A549 (cell line): ENCODE results near the gene MARF1. TPM values are rescaled to one million over a fixed set of nuclear protein-coding genes. Genes with fewer than 3 reads are reported as not detected.
"Not testable (repeated sequence)": the region's sequence is repeated elsewhere in the genome, so short reads cannot be mapped to it uniquely, and the experiment has no call there.

Experiments used
- ATAC-seq, 2 experiments: fragments of 200-7000 bp in 1 of 2; fragments of >200 bp in 1 of 2; cut with Nextera tagmentation in 1 of 2; cut with Tn5 transposase in 1 of 2; 3 replicates each; pipeline versions ENCODE4 v1.8.0 to v1.9.1; 2018 to 2020; ENCODE audit warnings: mild to moderate bottlenecking in 1 of 2, moderate library complexity in 1 of 2
- CTCF ChIA-PET: fragments of 300-600 bp; sonication (Branson Sonifier 250); formaldehyde crosslinking; extraction: SDS; loops from one replicate; lab custom pipeline; 2021; ENCODE audit warnings: antibody characterized with exemption, inconsistent platforms; lab: Yijun Ruan, JAX
- POLR2A ChIA-PET: fragments of 350-600 bp; formaldehyde crosslinking; extraction: SDS; loops from one replicate; lab custom pipeline; 2021; ENCODE audit warnings: antibody characterized with exemption, inconsistent platforms; lab: Yijun Ruan, JAX
- DNase-seq, 2 experiments: peaks; one replicate each; pipeline versions ENCODE4 v3.0.0 to v3.0.0-alpha.2; 2011 to 2016; ENCODE audit warnings: low read depth in 1 of 2, low spot score in 1 of 2
- FAIRE-seq: peaks from 2 replicates; lab custom pipeline; 2011; peaks lifted over from hg19 to GRCh38; lab: Jason Lieb, UNC
- H3K27ac ChIP-seq, 2 experiments: fragments of >200 bp; sonication (Bioruptor Twin); formaldehyde crosslinking; 3 replicates each; pipeline ENCODE4 v1.5.1; 2016 to 2017
- H3K4me1 ChIP-seq: fragments of >200 bp; sonication (Bioruptor Twin); formaldehyde crosslinking; 3 replicates; pipeline ENCODE4 v1.6.1; 2016
- H3K4me2 ChIP-seq: fragments of >200 bp; sonication (Bioruptor Twin); formaldehyde crosslinking; 3 replicates; pipeline ENCODE4 v1.6.1; 2016
- H3K4me3 ChIP-seq: fragments of >200 bp; sonication (Bioruptor Twin); formaldehyde crosslinking; 3 replicates; pipeline ENCODE4 v1.5.1; 2016
- H3K9me3 ChIP-seq: fragments of >200 bp; sonication (Bioruptor Twin); formaldehyde crosslinking; 3 replicates; pipeline ENCODE4 v1.6.1; 2016
- CEBPB ChIP-seq, 2 experiments: fragments of >200 bp in 1 of 2; sonication (Bioruptor Twin) in 1 of 2; formaldehyde crosslinking in 1 of 2; IDR thresholded peaks; 2 replicates each; pipeline ENCODE4 v1.6.1; 2012 to 2016
- EHF ChIP-seq: fragments of 250-450 bp; sonication (Bioruptor Pico); IDR thresholded peaks from 2 replicates; pipeline ENCODE4 v1.5.0; 2020; ENCODE audit warnings: mild to moderate bottlenecking
- HDAC2 ChIP-seq: fragments of 200-600 bp; sonication (generic); IDR thresholded peaks from 2 replicates; pipeline ENCODE4 v1.6.1; 2016
- HOXA7 ChIP-seq: fragments of 250-450 bp; sonication (Bioruptor Pico); IDR thresholded peaks from 2 replicates; pipeline ENCODE4 v1.5.0; 2020; ENCODE audit warnings: mild to moderate bottlenecking, moderate library complexity
- JUN ChIP-seq, 2 experiments: fragments of >200 bp; sonication (Bioruptor Twin); formaldehyde crosslinking; IDR thresholded peaks; 2 replicates in 1 of 2; 3 replicates in 1 of 2; pipeline ENCODE4 v1.6.1; 2016 to 2017
- MAZ ChIP-seq: fragments of 150-350 bp; IDR thresholded peaks from 2 replicates; pipeline ENCODE4 v1.6.1; 2014; ENCODE audit warnings: antibody characterized with exemption, low read depth, low read length, borderline replicate concordance
- POLR2AphosphoS2 ChIP-seq: conservative IDR thresholded peaks from 2 replicates; pipeline ENCODE4 v1.6.1; 2012; ENCODE audit warnings: low read length, improper control_type of control experiment, inconsistent platforms
- RAD21 ChIP-seq, 2 experiments: fragments of >200 bp in 1 of 2; sonication (Bioruptor Twin) in 1 of 2; formaldehyde crosslinking in 1 of 2; IDR thresholded peaks in 1 of 2; conservative IDR thresholded peaks in 1 of 2; 2 replicates in 1 of 2; 3 replicates in 1 of 2; pipeline ENCODE4 v1.6.1; 2012 to 2018; ENCODE audit warnings: inconsistent platforms in 1 of 2
- RCOR1 ChIP-seq: fragments of 150-350 bp; IDR thresholded peaks from 2 replicates; pipeline ENCODE4 v1.6.1; 2014; ENCODE audit warnings: antibody characterized with exemption, low read length, low read depth
- SMC3 ChIP-seq: fragments of >200 bp; sonication (Bioruptor Twin); formaldehyde crosslinking; IDR thresholded peaks from 3 replicates; pipeline ENCODE4 v1.6.1; 2018; ENCODE audit warnings: inconsistent platforms
- SREBF2 ChIP-seq: fragments of 450-650 bp; IDR thresholded peaks from 2 replicates; pipeline ENCODE4 v1.6.1; 2014; ENCODE audit warnings: mild to moderate bottlenecking, moderate library complexity
- ZNF302 ChIP-seq: fragments of 250-450 bp; sonication (Bioruptor Pico); IDR thresholded peaks from 2 replicates; pipeline ENCODE4 v1.9.0; 2021; ENCODE audit warnings: inconsistent platforms, mild to moderate bottlenecking, moderate library complexity
- WGBS: methylation state at CpG from one replicate; pipeline ENCODE4 v1.1.6; 2017; ENCODE audit errors: missing lambda C conversion rate; 5-methylcytosine and 5-hydroxymethylcytosine counted together
- polyA plus RNA-seq, 4 experiments: library from polyadenylated mRNA; depleted of rRNA in 3 of 4; stranded (reverse); fragments of >200 nt; fragmentation: RNase III in 1 of 4; extraction: RNeasy Plus Mini Kit Qiagen cat#74134 plus additional on column Dnase treatment in 1 of 4; gene quantifications; 2 replicates in 3 of 4; 3 replicates in 1 of 4; pipeline ENCODE4 v1.2.3, GENCODE V29; 2011 to 2017
- TF ChIP-seq, protein P1 (sequence below): fragments of 250-450 bp; sonication (Bioruptor Pico); IDR thresholded peaks from 2 replicates; pipeline ENCODE4 v1.5.0; 2020; ENCODE audit warnings: low read depth, mild to moderate bottlenecking, moderate library complexity
- TF ChIP-seq, protein P2 (sequence below): IDR thresholded peaks from 2 replicates; pipeline ENCODE4 v1.6.1; 2012
- TF ChIP-seq, protein P3 (sequence below): fragments of 450-650 bp; IDR thresholded peaks from 2 replicates; pipeline ENCODE4 v1.6.1; 2014; ENCODE audit warnings: antibody characterized with exemption
- TF ChIP-seq, protein P4 (sequence below): fragments of 150-350 bp; IDR thresholded peaks from 2 replicates; pipeline ENCODE4 v1.6.1; 2014; ENCODE audit warnings: low read depth, mild to moderate bottlenecking, low read length

The MARF1 gene
- polyA plus RNA-seq, 2 of the 4 experiments (the other 2 are of a cell fraction), result 11.6 to 28.2 TPM

DNA sequence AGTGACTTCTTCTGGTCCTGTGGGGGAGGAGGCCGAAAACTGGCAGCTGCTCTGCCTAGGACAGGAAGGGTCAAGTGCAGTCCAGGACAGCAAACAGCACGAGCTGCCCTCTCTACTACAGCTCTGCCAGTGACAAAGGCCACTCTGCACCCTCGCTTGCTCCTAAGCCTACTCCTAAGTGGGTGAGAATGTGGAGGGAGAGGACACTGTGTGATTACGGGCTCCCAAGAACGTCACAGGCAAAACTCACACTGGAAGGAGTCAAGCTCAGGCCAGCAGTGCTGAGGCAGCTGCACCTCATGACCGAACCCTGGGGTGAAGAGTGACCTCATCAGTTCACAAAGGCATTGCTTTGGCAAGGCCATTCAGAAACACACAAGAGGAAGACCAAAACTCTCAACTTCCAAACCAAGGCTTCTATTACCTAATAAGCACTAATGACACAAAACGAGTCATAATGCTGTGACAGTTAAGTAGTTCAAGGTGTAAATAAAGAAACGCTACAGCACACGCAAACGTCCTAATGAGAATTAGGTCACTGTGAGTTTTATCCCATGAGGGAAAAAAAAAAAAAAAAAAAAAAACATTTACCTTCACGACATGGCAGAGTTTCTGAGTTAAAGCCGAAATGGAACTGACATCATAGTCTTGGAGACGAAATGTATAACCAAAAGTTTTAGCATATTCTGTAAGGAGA lies 35.1 kb downstream of the MARF1 start:
- CTCF ChIA-PET, result interaction anchor here (1.0 to 2.0 kb wide), 7 partner anchors 10 to 181 kb away, joined by 3 to 8 read pairs (median 3); partner anchors contain the start of gene MARF1
- no peaks in the 10 kb centered on the region for H3K4me1 ChIP-seq
- FAIRE-seq (no peak), DNase-seq (no peak), ATAC-seq (no peak; a peak in 1 of 6 replicates)
- whole genome bisulfite sequencing, result 83% methylated on average over 13 of the region's 13 CpGs
- no peak overlapping the region for H3K4me3 ChIP-seq
- no peak overlapping the region for H3K4me2 ChIP-seq
- H3K27ac ChIP-seq, result no peak overlapping the region
- no peaks in the 10 kb centered on the region for H3K9me3 ChIP-seq
- POLR2A ChIA-PET, result no interaction called here
- TF ChIP-seq CEBPB (IDR thresholded peaks at IDR 0.05) (no peak), MAZ (no peak), SREBF2 (no peak), JUN (IDR thresholded peaks at IDR 0.05) (no peak), RAD21 (conservative IDR thresholded peaks at IDR 0.05 in 1 of 2, IDR thresholded peaks at IDR 0.05 in 1 of 2) (no peak), RCOR1 (no peak)
- TF ChIP-seq, protein P1, sequence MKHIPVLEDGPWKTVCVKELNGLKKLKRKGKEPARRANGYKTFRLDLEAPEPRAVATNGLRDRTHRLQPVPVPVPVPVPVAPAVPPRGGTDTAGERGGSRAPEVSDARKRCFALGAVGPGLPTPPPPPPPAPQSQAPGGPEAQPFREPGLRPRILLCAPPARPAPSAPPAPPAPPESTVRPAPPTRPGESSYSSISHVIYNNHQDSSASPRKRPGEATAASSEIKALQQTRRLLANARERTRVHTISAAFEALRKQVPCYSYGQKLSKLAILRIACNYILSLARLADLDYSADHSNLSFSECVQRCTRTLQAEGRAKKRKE, result no peak

DNA sequence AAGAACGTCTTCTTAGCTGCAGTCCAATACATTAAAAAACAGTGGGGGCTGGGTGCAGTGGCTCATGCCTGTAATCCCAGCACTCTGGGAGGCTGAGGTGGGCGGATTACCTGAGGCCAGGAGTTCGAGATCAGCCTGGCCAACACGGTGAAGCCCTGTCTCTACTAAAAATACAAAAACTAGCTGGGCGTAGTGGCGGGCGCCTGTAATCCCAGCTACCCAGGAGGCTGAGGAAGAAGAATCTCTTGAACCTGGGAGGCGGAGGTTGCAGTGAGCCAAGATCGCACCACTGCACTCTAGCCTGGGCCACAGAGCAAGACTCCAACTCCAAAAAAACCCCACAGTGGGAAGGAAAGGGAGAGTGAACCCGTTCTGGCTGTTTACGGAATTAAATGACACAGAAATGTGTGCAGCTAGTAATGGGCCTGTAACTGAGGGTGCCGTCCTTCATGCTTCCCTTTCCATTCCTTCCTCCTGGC lies 35.7 kb downstream of the MARF1 start:
- H3K27ac ChIP-seq, result not testable (repeated sequence)

DNA sequence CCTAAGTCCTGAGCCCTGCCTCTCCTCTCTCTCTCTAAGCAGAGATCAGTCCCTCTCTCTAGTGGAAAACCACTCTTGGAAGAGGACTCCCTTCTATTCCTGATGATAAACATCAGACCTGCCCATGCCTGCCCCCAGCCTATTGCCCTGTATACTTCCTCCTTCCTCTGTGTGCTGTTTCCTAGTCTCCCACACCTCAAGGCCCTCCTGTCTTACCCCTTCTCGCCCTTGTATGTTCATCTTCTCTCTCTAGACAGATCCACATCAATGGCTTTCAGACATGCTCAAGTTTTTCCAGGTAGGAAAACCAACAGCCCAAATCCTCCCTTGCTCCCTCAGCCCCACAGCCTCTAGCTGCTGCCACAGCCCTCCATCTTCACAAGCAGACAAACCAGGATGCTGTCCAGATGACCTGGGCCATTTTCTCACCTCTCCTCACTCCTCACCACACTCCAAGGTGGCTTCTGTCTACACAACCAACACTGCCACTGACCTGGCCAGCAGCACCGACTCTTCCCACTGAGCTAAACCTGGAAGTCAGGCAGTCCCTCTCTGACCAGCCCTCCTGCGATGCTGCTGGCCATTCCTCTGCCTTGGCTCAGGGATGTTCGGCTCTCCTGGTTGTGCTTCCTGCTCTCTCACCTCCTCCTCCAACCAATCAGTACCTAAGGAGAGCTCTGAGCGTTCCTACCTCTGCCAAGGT lies 36.3 kb downstream of the MARF1 start:
- CTCF ChIA-PET, result interaction anchor here (1.4 to 2.0 kb wide), 3 partner anchors 9 to 179 kb away, joined by 5 to 8 read pairs (median 6); no protein-coding TSS in a partner anchor
- WGBS, result 88% methylated on average over 5 of the region's 5 CpGs
- Histone ChIP-seq H3K27ac (no peak overlapping the region), H3K9me3 (no peaks in the 10 kb centered on the region), H3K4me1 (no peaks in the 10 kb centered on the region), H3K4me3 (no peak overlapping the region), H3K4me2 (no peak overlapping the region)
- POLR2A ChIA-PET, result interaction anchor here (0.7 kb wide), 1 partner anchor 14 kb away, joined by 3 read pairs; no protein-coding TSS in a partner anchor
- TF ChIP-seq EHF, result no peak
- TF ChIP-seq, protein P2, sequence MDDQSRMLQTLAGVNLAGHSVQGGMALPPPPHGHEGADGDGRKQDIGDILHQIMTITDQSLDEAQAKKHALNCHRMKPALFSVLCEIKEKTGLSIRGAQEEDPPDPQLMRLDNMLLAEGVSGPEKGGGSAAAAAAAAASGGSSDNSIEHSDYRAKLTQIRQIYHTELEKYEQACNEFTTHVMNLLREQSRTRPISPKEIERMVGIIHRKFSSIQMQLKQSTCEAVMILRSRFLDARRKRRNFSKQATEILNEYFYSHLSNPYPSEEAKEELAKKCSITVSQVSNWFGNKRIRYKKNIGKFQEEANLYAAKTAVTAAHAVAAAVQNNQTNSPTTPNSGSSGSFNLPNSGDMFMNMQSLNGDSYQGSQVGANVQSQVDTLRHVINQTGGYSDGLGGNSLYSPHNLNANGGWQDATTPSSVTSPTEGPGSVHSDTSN, result no peak
- TF ChIP-seq POLR2AphosphoS2, result no peak
- no peak for TF ChIP-seq SMC3
- no peak for TF ChIP-seq HOXA7
- TF ChIP-seq, protein P3, sequence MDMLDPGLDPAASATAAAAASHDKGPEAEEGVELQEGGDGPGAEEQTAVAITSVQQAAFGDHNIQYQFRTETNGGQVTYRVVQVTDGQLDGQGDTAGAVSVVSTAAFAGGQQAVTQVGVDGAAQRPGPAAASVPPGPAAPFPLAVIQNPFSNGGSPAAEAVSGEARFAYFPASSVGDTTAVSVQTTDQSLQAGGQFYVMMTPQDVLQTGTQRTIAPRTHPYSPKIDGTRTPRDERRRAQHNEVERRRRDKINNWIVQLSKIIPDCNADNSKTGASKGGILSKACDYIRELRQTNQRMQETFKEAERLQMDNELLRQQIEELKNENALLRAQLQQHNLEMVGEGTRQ, result no peak
- TF ChIP-seq, protein P4, sequence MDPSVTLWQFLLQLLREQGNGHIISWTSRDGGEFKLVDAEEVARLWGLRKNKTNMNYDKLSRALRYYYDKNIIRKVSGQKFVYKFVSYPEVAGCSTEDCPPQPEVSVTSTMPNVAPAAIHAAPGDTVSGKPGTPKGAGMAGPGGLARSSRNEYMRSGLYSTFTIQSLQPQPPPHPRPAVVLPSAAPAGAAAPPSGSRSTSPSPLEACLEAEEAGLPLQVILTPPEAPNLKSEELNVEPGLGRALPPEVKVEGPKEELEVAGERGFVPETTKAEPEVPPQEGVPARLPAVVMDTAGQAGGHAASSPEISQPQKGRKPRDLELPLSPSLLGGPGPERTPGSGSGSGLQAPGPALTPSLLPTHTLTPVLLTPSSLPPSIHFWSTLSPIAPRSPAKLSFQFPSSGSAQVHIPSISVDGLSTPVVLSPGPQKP, result no peak
- no peak for TF ChIP-seq HDAC2
- no peak for TF ChIP-seq ZNF302 (CRISPR knock-in tag)
- ATAC-seq (no peak), DNase-seq (no peak), FAIRE-seq (no peak)

More for the DNA sequence above, 35.7 kb downstream of the MARF1 start:
- ChIA-PET CTCF (interaction anchor here (1.0 to 2.0 kb wide), 5 partner anchors 10 to 180 kb away, joined by 3 to 8 read pairs (median 5); partner anchors contain the start of gene MARF1), POLR2A (interaction anchor here (0.7 kb wide), 1 partner anchor 15 kb away, joined by 3 read pairs; no protein-coding TSS in a partner anchor)
- DNase-seq, H3K4me1 ChIP-seq, ATAC-seq, FAIRE-seq, H3K4me3 ChIP-seq, H3K9me3 ChIP-seq, H3K4me2 ChIP-seq: not testable (repeated sequence)
- WGBS, result 94% methylated on average over 12 of the region's 12 CpGs
